Gastrocnemius medialis (tissue), 4 donors: ENCODE measurements around the gene TRAK1.

Experiments used
- POLR2A ChIP-seq, 2 donors: fragments of 450-650 bp; IDR thresholded peaks; one replicate each; pipeline ENCODE4 v1.6.1; 2017; ENCODE audit warnings: antibody characterized with exemption in 2 of 2, mild to moderate bottlenecking in 2 of 2, moderate library complexity in 2 of 2
- TF ChIP-seq, protein P1 (sequence below), 5 experiments: fragments of 450-650 bp in 3 of 5; fragments of 200-600 bp in 2 of 5; sonication (generic) in 2 of 5; IDR thresholded peaks in 4 of 5; conservative IDR thresholded peaks in 1 of 5; 1 replicate in 4 of 5; 2 replicates in 1 of 5; pipeline ENCODE4 v1.5.1; 2016 to 2019; ENCODE audit warnings: antibody characterized with exemption in 5 of 5, mild to moderate bottlenecking in 3 of 5, moderate library complexity in 3 of 5

- TF ChIP-seq, protein P1, sequence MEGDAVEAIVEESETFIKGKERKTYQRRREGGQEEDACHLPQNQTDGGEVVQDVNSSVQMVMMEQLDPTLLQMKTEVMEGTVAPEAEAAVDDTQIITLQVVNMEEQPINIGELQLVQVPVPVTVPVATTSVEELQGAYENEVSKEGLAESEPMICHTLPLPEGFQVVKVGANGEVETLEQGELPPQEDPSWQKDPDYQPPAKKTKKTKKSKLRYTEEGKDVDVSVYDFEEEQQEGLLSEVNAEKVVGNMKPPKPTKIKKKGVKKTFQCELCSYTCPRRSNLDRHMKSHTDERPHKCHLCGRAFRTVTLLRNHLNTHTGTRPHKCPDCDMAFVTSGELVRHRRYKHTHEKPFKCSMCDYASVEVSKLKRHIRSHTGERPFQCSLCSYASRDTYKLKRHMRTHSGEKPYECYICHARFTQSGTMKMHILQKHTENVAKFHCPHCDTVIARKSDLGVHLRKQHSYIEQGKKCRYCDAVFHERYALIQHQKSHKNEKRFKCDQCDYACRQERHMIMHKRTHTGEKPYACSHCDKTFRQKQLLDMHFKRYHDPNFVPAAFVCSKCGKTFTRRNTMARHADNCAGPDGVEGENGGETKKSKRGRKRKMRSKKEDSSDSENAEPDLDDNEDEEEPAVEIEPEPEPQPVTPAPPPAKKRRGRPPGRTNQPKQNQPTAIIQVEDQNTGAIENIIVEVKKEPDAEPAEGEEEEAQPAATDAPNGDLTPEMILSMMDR (IDR thresholded peaks at IDR 0.05 in 4 of 5, conservative IDR thresholded peaks at IDR 0.05 in 1 of 5): no peak
- TF ChIP-seq POLR2A (IDR thresholded peaks at IDR 0.05): no peak
Measured at GRCh38 chr3:42177068-42177800, 86.1 kb downstream of the TRAK1 start.
